Right lobe of liver (tissue), 6 donors: ENCODE measurements around the gene SLC49A3. TPM values are rescaled to one million over a fixed set of nuclear protein-coding genes. Genes with fewer than 3 reads are reported as not detected.

Experiments used
- ATAC-seq, 4 donors: fragments of 200-7000 bp; cut with Tn5 transposase; one replicate each; pipeline ENCODE4 v1.9.1; 2020; ENCODE audit warnings: mild to moderate bottlenecking in 4 of 4, moderate library complexity in 4 of 4
- DNase-seq, 3 donors: peaks; one replicate each; pipeline ENCODE4 v3.0.0-alpha.2; 2020
- H3K27ac ChIP-seq, 3 donors: fragments of 200-600 bp; one replicate each; pipeline ENCODE4 v1.8.0; 2022
- H3K27me3 ChIP-seq, 2 donors: fragments of 200-600 bp; one replicate each; pipeline ENCODE4 v1.8.0; 2022
- H3K36me3 ChIP-seq, 4 donors: fragments of 200-600 bp; sonication (generic) in 1 of 4; one replicate each; pipeline versions ENCODE4 v1.5.1 to v1.8.0; 2017 to 2022; ENCODE audit warnings: control low read depth in 1 of 4
- H3K4me1 ChIP-seq, 4 donors: fragments of 200-600 bp; sonication (generic) in 1 of 4; one replicate each; pipeline versions ENCODE4 v1.5.1 to v1.8.0; 2017 to 2022; ENCODE audit warnings: control low read depth in 1 of 4
- H3K4me3 ChIP-seq, 3 donors: fragments of 200-600 bp; one replicate each; pipeline ENCODE4 v1.8.0; 2022
- H3K9me3 ChIP-seq, 4 donors: fragments of 200-600 bp; sonication (generic) in 1 of 4; one replicate each; pipeline versions ENCODE4 v1.5.1 to v1.8.0; 2017 to 2022; ENCODE audit warnings: control low read depth in 1 of 4
- POLR2A ChIP-seq: fragments of 450-650 bp; IDR thresholded peaks from one replicate; pipeline ENCODE4 v1.6.1; 2017; ENCODE audit warnings: antibody characterized with exemption, mild to moderate bottlenecking
- WGBS: methylation state at CpG from one replicate; pipeline ENCODE4 v1.1.6; 2018; ENCODE audit warnings: low coverage, low lambda C conversion rate; ENCODE audit not compliant: insufficient coverage; ENCODE audit errors: missing lambda C conversion rate; 5-methylcytosine and 5-hydroxymethylcytosine counted together
- intact Hi-C, 2 donors: fragments of 100-400 bp; cut with DNase I; formaldehyde crosslinking; loops; one replicate each; pipeline versions ENCODE4 v1.11.2 to v1.14.1; 2022
- total RNA-seq, 6 experiments: library from RNA; depleted of rRNA in 2 of 6; stranded (reverse); fragments of >200 nt in 2 of 6; fragmentation: NEBNext Ultra II Directional in 3 of 6; extraction: Animal tissue kit (Norgen Biotek cat#: 25700) in 3 of 6; gene quantifications; one replicate each; pipeline versions ENCODE4 v1.1.0 to v1.2.4, GENCODE V29; 2016 to 2023
- TF ChIP-seq, protein P1 (sequence below), 4 donors: fragments of 200-600 bp in 3 of 4; fragments of 450-650 bp in 1 of 4; IDR thresholded peaks; one replicate each; pipeline versions ENCODE4 v1.5.1 to v1.8.0; 2016 to 2022; ENCODE audit warnings: antibody characterized with exemption in 4 of 4, mild to moderate bottlenecking in 2 of 4
- donor health status: DM: no; HTN: yes; CAD: no.
- donor health status: DM: no; HTN: no; CAD: no.
- donor health status: DM: no; HTN: no; CAD: no.
- donor health status: DM: no; HTN: yes; CAD: no.
- donor health status: DM: no; HTN: yes; CAD: no.

Gene SLC49A3
- total RNA-seq, 6 experiments from 2014 or later, result 2.9 to 9.0 (median 5.2) TPM

DNA sequence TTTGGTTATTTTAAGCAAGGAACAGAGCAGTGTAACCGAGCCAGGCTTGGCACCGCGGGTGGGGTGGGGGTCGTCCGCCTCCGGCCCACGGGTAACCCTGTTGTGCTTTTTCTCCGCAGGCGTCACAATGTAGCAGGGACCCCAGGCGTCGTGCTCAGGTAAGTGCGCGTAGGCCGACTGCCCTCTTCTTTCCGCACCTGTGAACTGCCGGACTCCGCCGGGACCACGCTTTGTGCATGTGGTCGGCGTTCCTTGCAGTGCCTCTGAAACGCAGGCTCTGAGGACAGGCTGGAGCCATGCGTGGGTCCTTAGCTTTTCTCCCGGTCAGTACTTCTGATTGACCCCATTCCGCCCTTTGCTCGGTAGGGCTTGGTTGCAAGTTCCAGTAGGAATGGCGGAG is 41.6 kb upstream of the SLC49A3 start:
- 100% methylated on average over 10 of the region's 27 CpGs for WGBS
- TF ChIP-seq, protein P1, sequence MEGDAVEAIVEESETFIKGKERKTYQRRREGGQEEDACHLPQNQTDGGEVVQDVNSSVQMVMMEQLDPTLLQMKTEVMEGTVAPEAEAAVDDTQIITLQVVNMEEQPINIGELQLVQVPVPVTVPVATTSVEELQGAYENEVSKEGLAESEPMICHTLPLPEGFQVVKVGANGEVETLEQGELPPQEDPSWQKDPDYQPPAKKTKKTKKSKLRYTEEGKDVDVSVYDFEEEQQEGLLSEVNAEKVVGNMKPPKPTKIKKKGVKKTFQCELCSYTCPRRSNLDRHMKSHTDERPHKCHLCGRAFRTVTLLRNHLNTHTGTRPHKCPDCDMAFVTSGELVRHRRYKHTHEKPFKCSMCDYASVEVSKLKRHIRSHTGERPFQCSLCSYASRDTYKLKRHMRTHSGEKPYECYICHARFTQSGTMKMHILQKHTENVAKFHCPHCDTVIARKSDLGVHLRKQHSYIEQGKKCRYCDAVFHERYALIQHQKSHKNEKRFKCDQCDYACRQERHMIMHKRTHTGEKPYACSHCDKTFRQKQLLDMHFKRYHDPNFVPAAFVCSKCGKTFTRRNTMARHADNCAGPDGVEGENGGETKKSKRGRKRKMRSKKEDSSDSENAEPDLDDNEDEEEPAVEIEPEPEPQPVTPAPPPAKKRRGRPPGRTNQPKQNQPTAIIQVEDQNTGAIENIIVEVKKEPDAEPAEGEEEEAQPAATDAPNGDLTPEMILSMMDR (IDR thresholded peaks at IDR 0.05), result no peak
- TF ChIP-seq POLR2A, result no peak
- H3K27ac ChIP-seq, result no peak overlapping the region
- no peak overlapping the region for H3K4me3 ChIP-seq
- DNase-seq, result no peak
- H3K9me3 ChIP-seq, result no peaks in the 10 kb centered on the region
- H3K4me1 ChIP-seq, result no peaks in the 10 kb centered on the region
- intact Hi-C loops, result no loop called here
- peaks cover 0 to 41% (median 17%) of the 10 kb centered on the region in 4 donors for H3K36me3 ChIP-seq
- no peak for ATAC-seq
- no peaks in the 10 kb centered on the region for H3K27me3 ChIP-seq

DNA sequence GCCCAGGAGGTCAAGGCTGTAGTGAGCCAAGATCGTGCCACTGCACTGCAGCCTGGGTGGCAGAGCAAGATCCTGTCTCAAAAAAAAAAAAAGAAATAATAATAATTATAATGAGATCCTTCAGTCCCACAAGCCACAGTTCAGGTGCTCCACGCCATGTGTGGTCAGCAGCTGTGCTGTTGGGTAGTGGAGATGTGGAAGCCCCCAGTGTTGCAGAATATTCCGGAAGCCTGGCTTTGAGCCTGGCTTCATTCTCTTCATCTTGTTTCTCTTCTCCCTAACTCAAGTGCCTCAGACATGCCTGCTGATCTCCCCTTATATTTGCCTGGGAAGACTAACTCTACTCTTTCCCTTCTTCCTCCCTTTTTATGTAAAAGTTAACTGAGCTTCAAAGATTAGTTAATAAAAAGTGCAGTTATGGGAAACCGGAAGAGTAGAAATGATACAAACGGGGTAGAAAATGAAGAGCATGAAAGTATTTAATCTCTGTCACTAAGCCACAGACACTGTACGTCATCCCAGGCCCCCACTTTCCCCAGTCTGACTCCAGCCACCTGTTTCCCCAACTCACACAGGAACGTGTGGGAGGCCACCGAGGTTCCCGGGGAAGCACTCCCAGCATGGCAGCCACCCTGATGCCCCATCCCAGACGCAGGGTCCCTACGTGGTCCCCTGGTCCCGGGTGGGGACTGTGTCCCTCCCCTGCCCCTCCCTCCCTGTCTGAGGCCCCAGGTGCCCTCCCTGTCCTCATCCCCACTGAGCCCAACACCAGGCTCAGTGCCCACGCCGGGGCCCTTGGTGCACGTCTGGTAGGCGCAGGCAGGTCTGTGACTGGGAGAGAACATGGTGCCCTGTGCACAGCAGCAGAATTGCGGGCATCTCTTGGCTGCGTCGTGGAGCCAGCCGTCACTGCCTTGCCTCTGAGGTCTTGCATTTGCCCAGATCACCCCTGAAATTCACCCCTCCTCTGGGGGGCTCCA is 40.7 kb upstream of the SLC49A3 start:
- Histone ChIP-seq H3K9me3 (no peaks in the 10 kb centered on the region), H3K4me1 (no peaks in the 10 kb centered on the region), H3K27me3 (no peaks in the 10 kb centered on the region), H3K4me3 (no peak overlapping the region), H3K36me3 (peaks cover 0 to 33% (median 11%) of the 10 kb centered on the region in 4 donors), H3K27ac (no peak overlapping the region)
- ATAC-seq, result no peak
- WGBS, result 86% methylated on average over 6 of the region's 20 CpGs
- intact Hi-C loops, result no loop called here
- no peak for DNase-seq
- TF ChIP-seq, protein P1 (IDR thresholded peaks at IDR 0.05), result no peak
- TF ChIP-seq POLR2A, result no peak

DNA sequence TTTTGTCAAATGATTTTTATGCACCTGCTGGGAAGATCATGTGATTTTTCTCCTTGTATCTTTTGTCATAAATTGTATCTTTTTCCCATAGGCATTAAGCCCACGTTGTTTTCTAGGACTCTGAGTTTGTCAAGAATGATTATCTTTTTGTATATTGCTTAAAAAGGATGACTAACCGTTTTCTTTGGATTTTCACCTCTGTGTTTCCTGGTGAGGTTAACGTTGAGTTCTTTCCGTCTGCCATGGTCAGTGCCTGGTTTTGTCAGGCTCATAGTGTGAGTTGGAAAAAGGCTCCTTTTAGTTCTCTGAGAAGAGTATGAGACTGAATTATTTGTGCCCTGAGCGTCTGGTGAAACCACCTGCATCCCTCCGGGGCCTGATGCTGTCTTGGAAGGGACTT is 38.6 kb upstream of the SLC49A3 start:
- no peak for DNase-seq
- Histone ChIP-seq H3K27ac (no peak overlapping the region), H3K27me3 (no peaks in the 10 kb centered on the region), H3K4me1 (no peaks in the 10 kb centered on the region), H3K9me3 (no peaks in the 10 kb centered on the region), H3K4me3 (no peak overlapping the region), H3K36me3 (peaks cover 0 to 13% (median 4%) of the 10 kb centered on the region in 4 donors)
- intact Hi-C loops, result no loop called here
- 70% methylated on average over 6 of the region's 6 CpGs for WGBS
- ATAC-seq, result no peak
- no peak for TF ChIP-seq POLR2A
- TF ChIP-seq, protein P1 (IDR thresholded peaks at IDR 0.05), result no peak

DNA sequence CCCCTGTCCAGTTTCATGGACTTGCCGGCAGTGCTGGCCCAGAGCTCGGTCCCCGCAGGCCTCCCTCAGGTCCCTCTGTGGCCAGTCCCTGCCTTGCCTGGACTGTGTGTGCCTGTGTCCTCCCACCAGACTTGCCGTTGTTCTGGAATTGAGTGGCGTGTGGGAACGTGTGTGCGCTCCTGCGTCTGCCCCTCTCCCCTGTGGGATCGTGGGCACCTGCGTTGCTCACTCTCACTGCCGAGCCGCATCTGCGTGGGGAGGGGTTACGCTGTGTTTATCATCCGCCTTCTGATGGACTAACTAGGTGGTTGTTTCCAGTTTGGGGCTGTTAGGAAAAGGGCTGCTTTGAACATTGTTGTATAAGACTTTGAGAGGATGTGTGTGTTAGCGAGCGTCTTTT is 37.9 kb upstream of the SLC49A3 start:
- Histone ChIP-seq H3K36me3 (peaks cover 0 to 9% (median 4%) of the 10 kb centered on the region in 4 donors), H3K4me1 (no peaks in the 10 kb centered on the region), H3K27ac (no peak overlapping the region), H3K27me3 (no peaks in the 10 kb centered on the region), H3K4me3 (no peak overlapping the region), H3K9me3 (no peaks in the 10 kb centered on the region)
- TF ChIP-seq, protein P1 (IDR thresholded peaks at IDR 0.05), result no peak
- no peak for TF ChIP-seq POLR2A
- ATAC-seq (peak in 1 of 4 donors; percentile 11), DNase-seq (no peak)
- 75% methylated on average over 8 of the region's 17 CpGs for WGBS
- intact Hi-C loops, result no loop called here
